Thyroid gland (tissue), 4 donors: ENCODE measurements around the gene JTB. TPM values are rescaled to one million over a fixed set of nuclear protein-coding genes. Genes with fewer than 3 reads are reported as not detected.
A peak's percentile ranks its signal among the peaks of the same experiment; 100 is the strongest.

ENCODE experiments used
- DNase-seq, 2 donors: peaks; one replicate each; pipeline ENCODE4 v3.0.0-alpha.2; 2019
- H3K27ac ChIP-seq, 3 donors: fragments of 200-600 bp; sonication (generic); 1 replicate in 2 of 3; 2 replicates in 1 of 3; pipeline ENCODE4 v1.5.1; 2016 to 2019; ENCODE audit warnings: mild to moderate bottlenecking in 1 of 3, moderate library complexity in 1 of 3
- H3K27me3 ChIP-seq: fragments of 200-600 bp; sonication (generic); one replicate; pipeline ENCODE4 v1.5.1; 2019
- H3K36me3 ChIP-seq, 2 donors: fragments of 200-600 bp; sonication (generic); one replicate each; pipeline ENCODE4 v1.5.1; 2016 to 2019
- H3K4me1 ChIP-seq, 2 donors: fragments of 200-600 bp; sonication (generic); one replicate each; pipeline ENCODE4 v1.5.1; 2017 to 2019
- H3K4me3 ChIP-seq, 3 donors: fragments of 200-600 bp; sonication (generic); replicated peaks in 1 of 3; 1 replicate in 2 of 3; 2 replicates in 1 of 3; pipeline ENCODE4 v1.5.1; 2016; ENCODE audit warnings: mild to moderate bottlenecking in 1 of 3
- H3K9me3 ChIP-seq: fragments of 200-600 bp; sonication (generic); one replicate; pipeline ENCODE4 v1.5.1; 2017
- CTCF ChIP-seq, 6 experiments: fragments of 200-600 bp in 3 of 6; fragments of 450-650 bp in 3 of 6; sonication (generic) in 3 of 6; IDR thresholded peaks; one replicate each; pipeline ENCODE4 v1.5.1; 2016 to 2019; ENCODE audit warnings: antibody characterized with exemption in 6 of 6, mild to moderate bottlenecking in 2 of 6, inconsistent platforms in 1 of 6, moderate library complexity in 1 of 6
- POLR2A ChIP-seq, 2 donors: fragments of 450-650 bp; IDR thresholded peaks; one replicate each; pipeline ENCODE4 v1.6.1; 2017; ENCODE audit warnings: antibody characterized with exemption in 2 of 2, mild to moderate bottlenecking in 2 of 2, moderate library complexity in 1 of 2
- WGBS, 2 donors: methylation state at CpG; one replicate each; pipeline ENCODE4 v1.1.5; 2017; 5-methylcytosine and 5-hydroxymethylcytosine counted together
- intact Hi-C: fragments of 100-400 bp; cut with DNase I; formaldehyde crosslinking; loops from one replicate; pipeline ENCODE4 v1.15.1; 2023
- total RNA-seq, 4 donors: library from RNA; depleted of rRNA; stranded (reverse); fragments of >200 nt; gene quantifications; one replicate each; pipeline ENCODE4 v1.2.3, GENCODE V29; 2016

JTB gene
- total RNA-seq, 4 donors from 2014 or later: 173 to 393 (median 247) TPM

GRCh38 chr1:153956997-153957715 lies 20.3 kb downstream of the JTB start:
- DNase-seq: no peak
- H3K36me3 ChIP-seq: peaks cover 11 to 15% of the 10 kb centered on the region in 2 donors
- WGBS, 2 donors: 33 to 38% methylated on average over 6 of the region's 6 CpGs
- no peak for TF ChIP-seq POLR2A (IDR thresholded peaks at IDR 0.05)
- TF ChIP-seq CTCF (IDR thresholded peaks at IDR 0.05): no peak
- H3K27ac ChIP-seq: peak overlapping the region; percentile 78 to 88 (median 84)
- H3K27me3 ChIP-seq: no peaks in the 10 kb centered on the region
- peaks cover 26 to 35% of the 10 kb centered on the region in 2 donors for H3K4me1 ChIP-seq
- H3K9me3 ChIP-seq: no peaks in the 10 kb centered on the region
- intact Hi-C loops: no loop called here
- H3K4me3 ChIP-seq: peak overlapping the region in 2 of 3 donors; percentile 65 to 83

- Histone ChIP-seq H3K4me1 (peaks cover 20 to 26% of the 10 kb centered on the region in 2 donors), H3K36me3 (peaks cover 27% of the 10 kb centered on the region in 2 donors), H3K27me3 (no peaks in the 10 kb centered on the region), H3K4me3 (no peak overlapping the region), H3K27ac (no peak overlapping the region), H3K9me3 (no peaks in the 10 kb centered on the region)
- no peak for DNase-seq
- intact Hi-C loops: no loop called here
- 95 to 97% methylated on average over 8 to 10 of the region's 10 CpGs for WGBS, 2 donors
- no peak for TF ChIP-seq POLR2A (IDR thresholded peaks at IDR 0.05)
- TF ChIP-seq CTCF (IDR thresholded peaks at IDR 0.05): no peak
These were observed 22.6 kb downstream of the JTB start for GRCh38 chr1:153954826-153955225.

GRCh38 chr1:153953859-153954365 lies 23.6 kb downstream of the JTB start:
- Histone ChIP-seq H3K27ac (no peak overlapping the region), H3K27me3 (no peaks in the 10 kb centered on the region), H3K36me3 (peaks cover 29 to 30% of the 10 kb centered on the region in 2 donors), H3K4me3 (no peak overlapping the region), H3K4me1 (peaks cover 17 to 21% of the 10 kb centered on the region in 2 donors), H3K9me3 (no peaks in the 10 kb centered on the region)
- no peak for DNase-seq
- WGBS, 2 donors: 78 to 87% methylated on average over 4 of the region's 4 CpGs
- TF ChIP-seq CTCF (IDR thresholded peaks at IDR 0.05) (no peak), POLR2A (IDR thresholded peaks at IDR 0.05) (no peak)
- intact Hi-C loops: no loop called here

- Histone ChIP-seq H3K9me3 (no peaks in the 10 kb centered on the region), H3K4me1 (peaks cover 6 to 16% of the 10 kb centered on the region in 2 donors), H3K27me3 (no peaks in the 10 kb centered on the region), H3K4me3 (no peak overlapping the region), H3K27ac (no peak overlapping the region), H3K36me3 (peaks cover 41 to 44% of the 10 kb centered on the region in 2 donors)
- no peak for TF ChIP-seq CTCF (IDR thresholded peaks at IDR 0.05)
- no peak for TF ChIP-seq POLR2A (IDR thresholded peaks at IDR 0.05)
- intact Hi-C loops: no loop called here
- DNase-seq: no peak
- 86 to 92% methylated on average over 2 of the region's 2 CpGs for WGBS, 2 donors
These were observed 25.7 kb downstream of the JTB start for GRCh38 chr1:153951801-153952200.

GRCh38 chr1:153951183-153951582 lies 26.3 kb downstream of the JTB start:
- DNase-seq: no peak
- Histone ChIP-seq H3K4me1 (peaks cover 2 to 13% of the 10 kb centered on the region in 2 donors), H3K9me3 (no peaks in the 10 kb centered on the region), H3K27ac (no peak overlapping the region), H3K36me3 (peaks cover 41 to 44% of the 10 kb centered on the region in 2 donors), H3K27me3 (no peaks in the 10 kb centered on the region), H3K4me3 (no peak overlapping the region)
- TF ChIP-seq POLR2A (IDR thresholded peaks at IDR 0.05) (no peak), CTCF (IDR thresholded peaks at IDR 0.05) (no peak)
- intact Hi-C loops: no loop called here
- 90 to 94% methylated on average over 11 of the region's 11 CpGs for WGBS, 2 donors
